GM18526 (cell line): ENCODE results near the gene C9orf78.

Experiments used
- POLR2A ChIP-seq: IDR thresholded peaks from 3 replicates; pipeline ENCODE4 v1.6.1; 2011; ENCODE audit not compliant: insufficient read length; ENCODE audit errors: extremely low read depth

The C9orf78 gene

GRCh38 chr9:129873563-129874190 lies 38.6 kb upstream of the C9orf78 start:
- TF ChIP-seq POLR2A: no peak

DNA sequence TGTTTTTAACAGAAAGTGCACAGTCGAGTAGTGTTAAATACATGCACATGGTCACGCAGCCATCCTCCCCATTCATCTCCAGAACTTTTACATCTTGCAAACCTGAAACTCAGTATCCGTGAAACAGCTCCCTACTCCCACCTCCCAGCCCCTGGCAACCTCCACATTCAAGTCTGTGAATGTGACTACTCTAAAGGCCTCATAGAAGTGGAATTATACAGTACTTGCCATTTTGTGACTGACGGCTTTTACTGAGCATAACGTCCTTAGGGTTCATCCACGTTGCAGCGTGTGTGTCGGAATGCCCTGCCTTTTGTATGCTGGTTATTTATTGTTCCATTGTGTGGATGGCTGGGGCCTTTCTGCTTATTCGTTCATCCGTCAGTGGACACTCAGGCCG lies 36.0 kb upstream of the C9orf78 start:
- no peak for TF ChIP-seq POLR2A

GRCh38 chr9:129869585-129870501 lies 34.8 kb upstream of the C9orf78 start:
- TF ChIP-seq POLR2A: no peak

DNA sequence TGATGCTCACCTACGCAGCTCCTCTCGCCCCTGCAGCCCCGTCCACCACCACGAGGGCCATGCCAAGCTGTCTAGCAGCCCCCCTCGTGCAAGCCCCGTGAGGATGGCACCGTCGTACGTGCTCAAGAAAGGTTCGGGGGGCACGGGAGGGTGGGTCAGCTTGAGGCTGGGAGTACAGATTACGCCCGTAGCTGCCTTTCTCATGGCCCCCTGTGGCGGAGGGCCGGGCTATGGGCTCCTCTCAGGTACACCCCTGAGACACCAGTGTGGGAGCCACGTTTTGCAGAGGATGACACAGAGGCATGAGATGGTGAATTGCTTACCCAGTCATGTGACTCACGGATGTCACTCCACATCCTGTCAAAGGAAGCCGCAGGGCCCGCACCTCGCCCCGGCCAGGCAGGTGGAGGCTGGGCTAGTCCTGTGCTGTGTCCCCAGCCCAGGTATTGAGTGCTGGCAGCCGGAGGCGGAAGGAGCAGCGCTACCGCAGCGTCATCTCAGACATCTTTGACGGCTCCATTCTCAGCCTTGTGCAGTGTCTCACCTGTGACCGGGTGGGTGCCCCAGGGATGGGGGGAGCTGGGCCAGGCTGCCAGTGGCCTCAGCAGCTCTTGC lies 33.9 kb upstream of the C9orf78 start:
- no peak for TF ChIP-seq POLR2A

DNA sequence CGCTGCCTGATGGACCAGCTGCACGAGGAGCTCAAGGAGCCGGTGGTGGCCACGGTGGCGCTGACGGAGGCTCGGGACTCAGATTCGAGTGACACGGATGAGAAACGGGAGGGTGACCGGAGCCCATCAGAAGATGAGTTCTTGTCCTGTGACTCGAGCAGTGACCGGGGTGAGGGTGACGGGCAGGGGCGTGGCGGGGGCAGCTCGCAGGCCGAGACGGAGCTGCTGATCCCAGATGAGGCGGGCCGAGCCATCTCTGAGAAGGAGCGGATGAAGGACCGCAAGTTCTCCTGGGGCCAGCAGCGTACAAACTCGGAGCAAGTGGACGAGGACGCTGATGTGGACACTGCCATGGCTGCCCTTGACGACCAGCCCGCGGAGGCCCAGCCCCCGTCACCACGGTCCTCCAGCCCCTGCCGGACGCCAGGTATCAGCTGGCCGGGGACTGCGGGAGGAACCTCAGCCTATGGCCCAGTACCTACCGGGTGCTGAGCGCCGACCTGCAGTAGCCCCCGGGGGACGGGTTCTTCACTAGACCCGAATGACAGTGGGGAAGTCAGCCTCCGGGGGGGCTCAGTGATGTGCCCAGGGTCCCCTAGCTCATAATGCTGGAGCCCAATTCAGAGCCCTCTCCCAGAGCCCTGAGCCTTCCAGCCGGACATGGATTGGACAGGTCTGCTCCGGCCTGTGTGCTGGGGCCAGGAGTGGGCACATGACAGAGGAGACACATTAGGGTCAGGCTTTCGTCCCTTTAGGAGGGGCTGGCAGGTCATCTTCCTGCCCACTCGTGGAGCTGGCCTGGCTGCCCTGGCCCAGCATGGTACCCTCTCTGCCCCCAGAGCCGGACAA lies 33.2 kb upstream of the C9orf78 start:
- TF ChIP-seq POLR2A: no peak

- no peak for TF ChIP-seq POLR2A
These were observed 32.3 kb upstream of the C9orf78 start for GRCh38 chr9:129867136-129868022.

GRCh38 chr9:129866394-129867135 lies 31.5 kb upstream of the C9orf78 start:
- no peak for TF ChIP-seq POLR2A

DNA sequence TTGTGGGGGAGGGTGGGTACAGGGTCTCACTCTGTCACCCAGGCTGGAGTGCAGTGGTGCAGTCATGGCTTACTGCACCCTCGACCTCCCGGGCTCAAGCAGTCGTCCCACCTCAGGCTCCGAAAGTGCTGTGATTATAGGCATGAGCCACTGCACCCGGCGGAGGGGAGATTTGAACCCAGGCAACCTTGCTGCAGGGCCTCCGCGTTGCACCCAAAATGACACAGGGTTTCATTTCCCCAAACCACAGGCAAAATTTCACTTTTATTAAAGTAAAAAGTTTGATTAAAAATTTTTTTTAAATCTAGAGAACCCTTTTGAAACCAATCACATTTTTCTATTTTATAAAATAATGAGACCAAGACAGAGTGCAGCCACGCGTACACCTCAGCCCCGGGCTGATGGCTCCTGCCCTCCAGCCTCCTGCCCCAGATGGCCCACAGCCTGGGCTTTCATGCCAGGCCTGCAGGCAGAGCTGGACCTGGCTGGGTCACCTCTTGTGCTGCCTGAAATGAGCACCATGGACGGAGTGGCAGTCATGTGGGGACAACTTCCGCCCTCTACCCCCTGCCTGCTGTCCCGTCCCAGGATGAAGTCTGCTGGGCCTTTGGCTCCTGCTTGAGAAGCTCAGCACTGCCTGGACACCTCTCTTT lies 30.7 kb upstream of the C9orf78 start:
- no peak for TF ChIP-seq POLR2A

DNA sequence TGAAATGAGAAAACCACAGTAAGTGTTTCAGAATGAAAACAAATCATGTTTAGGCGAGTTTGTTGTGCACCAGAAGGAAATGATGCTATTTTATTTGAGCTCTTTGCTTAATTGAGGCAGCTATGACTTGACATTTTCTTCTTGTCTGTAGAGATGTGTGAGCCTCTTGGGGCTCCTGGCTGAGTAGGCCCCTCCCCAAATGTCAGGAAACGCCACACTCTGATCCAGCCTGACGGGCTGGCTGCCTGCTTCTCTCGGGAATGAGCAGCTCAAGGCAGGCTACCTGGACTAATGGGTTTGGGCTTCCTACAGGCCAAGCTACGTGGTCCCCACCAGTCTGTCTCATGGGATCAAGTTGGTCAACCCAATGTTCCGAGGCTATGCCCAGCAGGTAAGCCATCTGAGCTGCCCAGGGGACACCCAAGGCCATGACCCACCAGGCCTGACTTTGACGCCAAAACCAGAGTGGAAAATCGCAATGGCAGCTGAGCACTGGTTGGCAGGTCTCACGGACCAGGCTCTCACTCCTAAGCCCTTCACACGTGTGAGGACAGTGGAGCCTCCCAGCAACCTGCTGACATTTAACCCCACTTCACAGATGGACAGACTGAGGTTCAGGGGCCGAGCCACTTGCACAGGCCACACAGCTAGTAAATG lies 30.0 kb upstream of the C9orf78 start:
- no peak for TF ChIP-seq POLR2A

GRCh38 chr9:129863059-129863690 lies 28.1 kb upstream of the C9orf78 start:
- no peak for TF ChIP-seq POLR2A

- no peak for TF ChIP-seq POLR2A
These were observed 26.4 kb upstream of the C9orf78 start for GRCh38 chr9:129861447-129861827.
